ENCODE results near the gene MEOX2. TPM values are rescaled to one million over a fixed set of nuclear protein-coding genes. Genes with fewer than 3 reads are reported as not detected.
A peak's percentile ranks its signal among the peaks of the same experiment; 100 is the strongest.

Gene MEOX2
- polyA plus RNA-seq, 10 donors = 42.1 to 101 (median 76.2) TPM

- peak in 1 of 3 donors; percentile 45 for DNase-seq
These were observed 65.8 kb downstream of the MEOX2 start for GRCh38 chr7:15620491-15621185.

GRCh38 chr7:15618275-15618674 lies 68.2 kb downstream of the MEOX2 start:
- no peak for DNase-seq

- DNase-seq = no peak
These were observed 74.3 kb downstream of the MEOX2 start for GRCh38 chr7:15612205-15612604.

GRCh38 chr7:15610503-15610902 lies 76.0 kb downstream of the MEOX2 start:
- DNase-seq = no peak

GRCh38 chr7:15609287-15609686 lies 77.2 kb downstream of the MEOX2 start:
- no peak for DNase-seq

GRCh38 chr7:15607529-15608210 lies 78.8 kb downstream of the MEOX2 start:
- DNase-seq = no peak

- DNase-seq = no peak
These were observed 79.9 kb downstream of the MEOX2 start for GRCh38 chr7:15606561-15606960.

- no peak for DNase-seq
These were observed 82.3 kb downstream of the MEOX2 start for GRCh38 chr7:15604166-15604565.

- no peak for DNase-seq
These were observed 83.4 kb downstream of the MEOX2 start for GRCh38 chr7:15603124-15603523.

GRCh38 chr7:15602236-15602635 lies 84.2 kb downstream of the MEOX2 start:
- no peak for DNase-seq

- DNase-seq = no peak
These were observed 85.3 kb downstream of the MEOX2 start for GRCh38 chr7:15601175-15601574.

- DNase-seq = no peak
These were observed 86.2 kb downstream of the MEOX2 start for GRCh38 chr7:15600298-15600697.

- DNase-seq = no peak
These were observed 92.0 kb downstream of the MEOX2 start for GRCh38 chr7:15594461-15594860.

GRCh38 chr7:15593382-15593781 lies 93.1 kb downstream of the MEOX2 start:
- peak in 2 of 3 donors; percentile 33 to 52 for DNase-seq

GRCh38 chr7:15586266-15586665 lies 100.2 kb downstream of the MEOX2 start:
- peak in 2 of 3 donors; percentile 63 to 69 for DNase-seq

- no peak for DNase-seq
These were observed 101.9 kb downstream of the MEOX2 start for GRCh38 chr7:15584575-15584974.

GRCh38 chr7:15582773-15583172 lies 103.7 kb downstream of the MEOX2 start:
- DNase-seq = no peak

GRCh38 chr7:15581352-15581951 lies 105.0 kb downstream of the MEOX2 start:
- DNase-seq = no peak

GRCh38 chr7:15580604-15581351 lies 105.7 kb downstream of the MEOX2 start:
- DNase-seq = no peak

- no peak for DNase-seq
These were observed 108.9 kb downstream of the MEOX2 start for GRCh38 chr7:15577600-15577999.

GRCh38 chr7:15571301-15571878 lies 115.1 kb downstream of the MEOX2 start:
- peak in 1 of 3 donors; percentile 27 for DNase-seq

GRCh38 chr7:15567652-15568051 lies 118.8 kb downstream of the MEOX2 start:
- no peak for DNase-seq
